AG04449 (cell line): ENCODE data around the gene WWP2.
"Not testable (repeated sequence)": the region's sequence is repeated elsewhere in the genome, so short reads cannot be mapped to it uniquely, and the experiment has no call there.

Source experiments
- CTCF ChIA-PET: fragments of 350-600 bp; formaldehyde crosslinking; extraction: SDS; loops from one replicate; lab custom pipeline; 2021; ENCODE audit warnings: antibody characterized with exemption; lab: Yijun Ruan, JAX
- POLR2A ChIA-PET: fragments of 400-600, 350-600 bp; formaldehyde crosslinking; extraction: SDS; loops from one replicate; lab custom pipeline; 2020; ENCODE audit warnings: antibody characterized with exemption, inconsistent platforms; lab: Yijun Ruan, JAX
- DNase-seq: peaks from one replicate; pipeline ENCODE4 v3.0.0-alpha.2; 2010; ENCODE audit warnings: low read depth, low spot score
- H3K4me3 ChIP-seq: 2 replicates; pipeline ENCODE4 v1.5.1; 2011; ENCODE audit warnings: low read depth, mild to moderate bottlenecking, control low read depth, low read length
- TF ChIP-seq, protein P1 (sequence below): IDR thresholded peaks from one replicate; pipeline ENCODE4 v1.5.1; 2011; ENCODE audit warnings: mild to moderate bottlenecking, moderate library complexity, low read length, control low read depth, inconsistent platforms; ENCODE audit not compliant: insufficient read depth; ENCODE audit errors: missing control alignments

Gene WWP2

DNA sequence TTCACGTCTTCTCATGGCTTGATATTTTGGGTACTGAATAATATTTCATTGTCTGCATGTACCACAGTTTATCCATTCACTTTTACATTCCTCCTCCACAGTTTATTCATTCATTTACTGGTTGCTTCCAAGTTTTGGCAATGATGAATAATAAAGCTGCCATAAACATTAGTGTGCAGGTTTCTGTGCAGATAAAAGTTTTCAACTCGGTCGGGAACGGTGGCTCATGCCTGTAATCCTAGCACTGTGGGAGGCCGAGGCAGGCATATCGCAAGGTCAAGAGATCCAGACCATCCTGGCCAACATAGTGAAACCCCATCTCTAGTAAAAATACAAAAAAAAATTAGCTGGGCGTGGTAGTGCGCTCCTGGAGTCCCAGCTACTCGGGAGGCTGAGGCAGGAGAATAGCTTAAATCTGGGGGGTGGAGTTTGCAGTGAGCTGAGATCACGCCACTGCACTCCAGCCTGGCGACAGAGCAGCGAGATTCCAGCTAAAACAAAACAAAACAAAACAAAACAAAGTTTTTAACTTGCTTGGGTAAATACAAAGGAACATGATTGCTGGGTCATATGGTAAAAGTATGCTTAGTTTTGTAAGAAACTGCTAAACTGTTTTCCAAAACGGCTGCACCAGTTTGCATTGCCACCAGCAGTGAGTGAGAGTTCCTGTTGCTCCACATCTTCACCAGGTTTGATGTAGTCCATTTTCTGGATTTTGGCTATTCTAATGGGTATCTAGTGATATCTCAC lies 89.5 kb downstream of the WWP2 start:
- DNase-seq: no peak
- no peak overlapping the region for H3K4me3 ChIP-seq
- POLR2A ChIA-PET: interaction anchor here (1.2 kb wide), 1 partner anchor 55 kb away, joined by 5 read pairs; no protein-coding TSS in a partner anchor
- TF ChIP-seq, protein P1, sequence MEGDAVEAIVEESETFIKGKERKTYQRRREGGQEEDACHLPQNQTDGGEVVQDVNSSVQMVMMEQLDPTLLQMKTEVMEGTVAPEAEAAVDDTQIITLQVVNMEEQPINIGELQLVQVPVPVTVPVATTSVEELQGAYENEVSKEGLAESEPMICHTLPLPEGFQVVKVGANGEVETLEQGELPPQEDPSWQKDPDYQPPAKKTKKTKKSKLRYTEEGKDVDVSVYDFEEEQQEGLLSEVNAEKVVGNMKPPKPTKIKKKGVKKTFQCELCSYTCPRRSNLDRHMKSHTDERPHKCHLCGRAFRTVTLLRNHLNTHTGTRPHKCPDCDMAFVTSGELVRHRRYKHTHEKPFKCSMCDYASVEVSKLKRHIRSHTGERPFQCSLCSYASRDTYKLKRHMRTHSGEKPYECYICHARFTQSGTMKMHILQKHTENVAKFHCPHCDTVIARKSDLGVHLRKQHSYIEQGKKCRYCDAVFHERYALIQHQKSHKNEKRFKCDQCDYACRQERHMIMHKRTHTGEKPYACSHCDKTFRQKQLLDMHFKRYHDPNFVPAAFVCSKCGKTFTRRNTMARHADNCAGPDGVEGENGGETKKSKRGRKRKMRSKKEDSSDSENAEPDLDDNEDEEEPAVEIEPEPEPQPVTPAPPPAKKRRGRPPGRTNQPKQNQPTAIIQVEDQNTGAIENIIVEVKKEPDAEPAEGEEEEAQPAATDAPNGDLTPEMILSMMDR: no peak
- CTCF ChIA-PET: interaction anchor here (0.7 kb wide), 1 partner anchor 78 kb away, joined by 3 read pairs; no protein-coding TSS in a partner anchor

DNA sequence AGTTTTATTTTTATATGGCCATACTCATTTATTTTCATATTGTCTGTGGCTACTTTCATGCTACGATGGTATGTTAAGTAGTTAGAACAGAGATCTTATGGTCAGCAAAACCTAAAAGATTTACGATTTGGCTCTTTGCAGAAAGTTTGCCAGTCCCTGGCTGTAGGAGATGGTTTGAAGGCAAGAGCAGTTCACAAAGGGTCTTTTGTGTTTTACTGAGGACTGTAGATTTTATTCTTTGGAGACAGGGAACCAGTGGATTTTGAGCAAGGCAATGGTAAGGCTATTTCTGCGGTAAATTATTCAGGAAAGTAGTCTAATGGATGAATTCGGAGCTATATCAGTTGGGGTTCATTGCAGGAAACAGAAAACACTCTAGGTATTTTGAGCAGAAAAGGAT lies 90.7 kb downstream of the WWP2 start:
- CTCF ChIA-PET: no interaction called here
- TF ChIP-seq, protein P1: no peak
- POLR2A ChIA-PET: no interaction called here

DNA sequence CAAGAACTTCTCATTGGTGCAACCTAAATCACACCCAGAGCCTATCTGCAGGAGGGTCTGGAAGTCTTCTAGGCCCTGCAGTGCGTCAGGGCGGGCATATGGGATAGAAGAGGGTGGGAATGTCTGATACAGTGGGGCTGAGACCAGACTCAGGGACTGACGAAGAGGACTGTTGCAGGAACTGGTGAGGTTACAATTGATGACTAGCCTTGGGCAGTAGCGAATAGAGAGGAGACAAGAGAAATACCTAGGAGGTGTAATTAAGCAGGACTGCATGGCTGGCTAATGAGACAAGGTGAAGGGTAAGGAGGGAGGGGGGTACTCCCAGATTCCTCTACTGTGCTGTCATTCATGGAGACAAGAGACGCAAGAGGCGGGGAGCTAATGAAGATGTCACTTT lies 91.3 kb downstream of the WWP2 start:
- CTCF ChIA-PET: no interaction called here
- POLR2A ChIA-PET: interaction anchor here (0.6 kb wide), 1 partner anchor 33 kb away, joined by 3 read pairs; no protein-coding TSS in a partner anchor
- no peak for DNase-seq
- TF ChIP-seq, protein P1: no peak
- H3K4me3 ChIP-seq: no peak overlapping the region

More for the DNA sequence above, 90.7 kb downstream of the WWP2 start:
- H3K4me3 ChIP-seq: no peak overlapping the region
- no peak for DNase-seq

DNA sequence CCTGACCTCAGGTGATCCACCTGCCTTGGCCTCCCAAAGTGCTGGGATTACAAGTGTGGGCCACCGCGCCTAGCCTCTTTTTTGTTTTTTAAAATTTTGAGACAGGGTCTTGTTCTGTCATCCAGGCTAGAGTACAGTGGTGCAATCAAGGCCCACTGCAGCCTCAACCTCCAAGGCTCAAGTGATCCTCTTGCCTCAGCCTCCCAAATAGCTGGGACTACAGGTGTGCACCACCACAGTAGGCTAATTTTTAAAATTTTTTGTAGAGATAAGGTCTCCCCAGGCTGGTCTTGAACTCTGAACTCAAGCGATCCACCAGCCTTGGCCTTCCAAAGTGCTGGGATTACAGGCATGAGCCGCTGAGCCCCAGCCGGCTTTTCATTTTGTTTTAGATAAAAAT lies 92.6 kb downstream of the WWP2 start:
- DNase-seq, CTCF ChIA-PET, H3K4me3 ChIP-seq, POLR2A ChIA-PET: not testable (repeated sequence)

DNA sequence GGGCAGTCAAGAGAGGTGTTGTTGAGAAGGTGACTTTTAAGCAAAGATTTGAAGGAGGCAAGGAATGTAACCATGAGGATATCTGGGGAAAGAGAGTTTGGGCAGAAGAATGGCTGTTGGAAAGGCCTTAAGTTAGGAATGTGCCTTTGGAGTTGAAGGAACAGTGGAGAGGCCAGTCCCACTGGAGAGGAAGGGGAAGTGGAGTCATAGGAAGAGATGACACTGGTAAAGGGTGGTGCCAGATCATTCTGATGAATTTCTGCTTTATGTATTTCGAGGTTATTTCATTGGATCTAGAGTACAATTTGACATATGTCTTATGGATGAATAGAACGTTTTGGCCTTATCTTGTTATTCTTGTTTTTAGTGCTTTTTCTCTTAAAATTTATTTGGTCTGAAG lies 93.5 kb downstream of the WWP2 start:
- no peak for DNase-seq
- ChIA-PET POLR2A (no interaction called here), CTCF (interaction anchor here (1.2 to 1.7 kb wide), 2 partner anchors 13 to 82 kb away, joined by 3 to 8 read pairs; no protein-coding TSS in a partner anchor)
- TF ChIP-seq, protein P1: no peak
- H3K4me3 ChIP-seq: no peak overlapping the region

DNA sequence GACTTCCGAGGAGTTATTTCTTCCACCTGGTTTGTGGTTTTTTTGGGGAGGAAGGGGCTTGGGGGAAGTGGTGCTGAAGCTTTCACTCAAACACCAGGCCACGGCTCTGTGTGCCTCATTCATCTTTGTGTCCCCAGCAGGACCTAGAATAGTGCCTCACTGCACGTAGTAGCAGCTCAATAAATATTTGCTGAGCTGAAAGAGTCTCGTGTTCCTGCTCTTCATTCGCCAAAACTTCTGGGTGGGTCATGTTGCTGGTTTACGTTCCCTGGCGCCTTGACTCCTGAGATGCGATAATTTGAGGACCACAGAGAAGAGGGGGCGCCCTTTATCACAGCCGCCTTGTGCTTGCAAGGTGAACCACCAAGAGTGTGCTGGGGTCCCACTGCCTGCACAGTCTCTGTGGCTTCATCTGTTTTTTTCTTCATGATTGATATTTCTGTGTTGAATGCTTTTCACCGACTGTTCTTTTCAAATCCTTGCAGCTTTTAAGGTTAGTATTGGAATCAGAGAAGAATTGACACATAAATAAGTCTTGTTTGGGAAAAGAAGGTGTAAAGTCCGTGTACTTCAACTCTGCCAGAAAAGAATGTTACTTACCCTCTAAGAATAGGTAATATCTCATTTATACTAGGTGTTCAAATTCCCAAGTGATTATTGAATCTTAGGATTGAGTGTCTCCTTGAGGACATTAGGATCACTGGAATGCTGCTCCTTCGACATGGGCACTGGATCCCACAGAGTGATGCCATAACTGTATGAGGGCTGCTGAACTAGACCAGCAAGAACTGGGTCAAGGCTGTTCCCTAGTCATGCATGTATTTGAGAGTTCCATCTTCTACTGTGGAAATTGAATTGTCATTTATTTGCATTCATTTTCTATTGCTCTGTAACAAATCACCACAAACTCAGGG lies 96.3 kb downstream of the WWP2 start:
- TF ChIP-seq, protein P1: no peak
- ChIA-PET CTCF (interaction anchor here (0.6 to 2.2 kb wide), 6 partner anchors 10 to 72 kb away, joined by 3 to 7 read pairs (median 4); no protein-coding TSS in a partner anchor), POLR2A (no interaction called here)
- no peak overlapping the region for H3K4me3 ChIP-seq
- no peak for DNase-seq
